HK-2 (cell line): ENCODE data around the gene CFTR.

Experiments used
- DNase-seq: peaks from one replicate; pipeline ENCODE4 v3.0.0-alpha.2; 2018; ENCODE audit not compliant: unreplicated experiment

The CFTR gene

DNA sequence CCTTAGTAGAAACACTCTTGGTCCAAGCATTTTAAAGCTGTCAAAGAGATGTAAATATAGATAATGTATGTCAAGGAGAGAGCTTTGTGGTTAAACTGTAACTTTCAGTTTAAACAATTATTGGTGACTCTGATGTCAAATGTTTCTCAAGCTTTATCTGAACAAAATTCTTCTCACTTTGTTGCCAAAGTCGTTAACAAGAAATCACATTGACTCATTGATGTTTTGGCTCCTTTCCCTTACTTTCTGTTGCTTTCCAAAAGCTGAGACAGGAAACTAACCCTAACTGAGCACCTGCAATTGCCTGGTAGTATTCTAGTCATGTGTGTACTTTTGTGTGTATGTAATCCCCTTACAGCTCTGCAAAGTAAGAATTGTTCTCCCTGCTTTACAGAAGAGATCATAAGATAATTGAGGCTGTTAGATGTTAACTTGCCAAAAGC, 108.5 kb downstream of the CFTR start:
- DNase-seq: no peak

DNA sequence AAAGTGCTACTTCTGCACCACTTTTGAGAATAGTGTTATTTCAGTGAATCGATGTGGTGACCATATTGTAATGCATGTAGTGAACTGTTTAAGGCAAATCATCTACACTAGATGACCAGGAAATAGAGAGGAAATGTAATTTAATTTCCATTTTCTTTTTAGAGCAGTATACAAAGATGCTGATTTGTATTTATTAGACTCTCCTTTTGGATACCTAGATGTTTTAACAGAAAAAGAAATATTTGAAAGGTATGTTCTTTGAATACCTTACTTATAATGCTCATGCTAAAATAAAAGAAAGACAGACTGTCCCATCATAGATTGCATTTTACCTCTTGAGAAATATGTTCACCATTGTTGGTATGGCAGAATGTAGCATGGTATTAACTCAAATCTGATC, 110.4 kb downstream of the CFTR start:
- DNase-seq: no peak

DNA sequence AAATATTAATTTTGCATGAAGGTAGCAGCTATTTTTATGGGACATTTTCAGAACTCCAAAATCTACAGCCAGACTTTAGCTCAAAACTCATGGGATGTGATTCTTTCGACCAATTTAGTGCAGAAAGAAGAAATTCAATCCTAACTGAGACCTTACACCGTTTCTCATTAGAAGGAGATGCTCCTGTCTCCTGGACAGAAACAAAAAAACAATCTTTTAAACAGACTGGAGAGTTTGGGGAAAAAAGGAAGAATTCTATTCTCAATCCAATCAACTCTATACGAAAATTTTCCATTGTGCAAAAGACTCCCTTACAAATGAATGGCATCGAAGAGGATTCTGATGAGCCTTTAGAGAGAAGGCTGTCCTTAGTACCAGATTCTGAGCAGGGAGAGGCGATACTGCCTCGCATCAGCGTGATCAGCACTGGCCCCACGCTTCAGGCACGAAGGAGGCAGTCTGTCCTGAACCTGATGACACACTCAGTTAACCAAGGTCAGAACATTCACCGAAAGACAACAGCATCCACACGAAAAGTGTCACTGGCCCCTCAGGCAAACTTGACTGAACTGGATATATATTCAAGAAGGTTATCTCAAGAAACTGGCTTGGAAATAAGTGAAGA, 112.3 kb downstream of the CFTR start:
- no peak for DNase-seq

DNA sequence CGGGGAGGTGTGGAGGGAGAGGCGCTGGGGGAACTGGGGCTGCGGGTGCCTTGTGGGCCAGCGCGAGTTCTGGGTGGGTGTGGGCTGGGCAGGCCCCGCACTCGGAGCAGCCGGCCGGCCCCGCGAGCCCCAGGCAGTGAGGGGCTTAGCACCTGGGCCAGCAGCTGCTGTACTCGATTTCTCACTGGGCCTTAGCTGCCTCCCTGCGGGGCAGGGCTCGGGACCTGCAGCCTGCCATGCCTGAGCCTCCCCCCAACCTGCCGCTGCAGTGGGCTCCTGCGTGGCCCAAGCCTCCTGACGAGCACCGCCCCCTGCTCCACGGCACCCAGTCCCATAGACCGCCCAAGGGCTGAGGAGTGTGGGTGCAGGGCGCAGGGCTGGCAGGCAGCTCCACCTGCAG, 116.3 kb downstream of the CFTR start:
- DNase-seq: no peak

DNA sequence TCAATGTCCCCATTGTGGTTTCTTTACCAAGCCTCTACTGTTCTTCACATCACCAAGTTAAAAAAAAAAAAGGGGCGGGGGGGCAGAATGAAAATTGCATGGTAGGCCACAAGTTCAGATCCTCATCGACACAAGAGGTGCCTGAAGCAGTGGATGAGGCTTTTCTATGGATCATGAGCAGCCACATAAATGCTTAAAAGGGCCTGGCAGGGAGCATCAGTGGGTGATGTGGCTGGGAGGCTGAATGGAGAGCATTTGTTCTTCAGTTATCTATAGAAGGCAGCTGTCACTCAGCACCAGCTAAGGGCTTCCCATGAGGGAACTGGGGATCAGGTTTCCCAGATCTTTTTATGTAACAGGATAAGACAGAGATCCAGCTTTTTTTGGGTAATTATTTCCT, 117.9 kb downstream of the CFTR start:
- DNase-seq: no peak

DNA sequence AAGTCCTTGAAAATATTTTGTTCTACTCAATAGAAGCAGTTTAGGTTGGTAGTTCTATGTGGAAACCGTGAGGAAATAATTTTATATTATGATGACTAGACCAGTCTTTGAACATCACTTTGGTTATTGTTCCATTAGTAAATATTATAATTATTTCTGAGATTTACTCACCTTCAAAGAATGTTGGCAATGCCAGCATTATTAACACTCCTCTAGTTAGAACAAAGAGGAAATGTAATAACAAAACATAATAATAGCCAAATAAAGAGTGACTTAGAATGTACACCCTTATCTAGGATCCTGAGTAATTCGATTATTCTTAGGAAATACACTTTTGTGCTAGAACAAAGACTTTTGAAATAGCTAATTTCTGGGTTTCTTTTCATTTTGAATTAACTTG, 121.1 kb downstream of the CFTR start:
- no peak for DNase-seq

DNA sequence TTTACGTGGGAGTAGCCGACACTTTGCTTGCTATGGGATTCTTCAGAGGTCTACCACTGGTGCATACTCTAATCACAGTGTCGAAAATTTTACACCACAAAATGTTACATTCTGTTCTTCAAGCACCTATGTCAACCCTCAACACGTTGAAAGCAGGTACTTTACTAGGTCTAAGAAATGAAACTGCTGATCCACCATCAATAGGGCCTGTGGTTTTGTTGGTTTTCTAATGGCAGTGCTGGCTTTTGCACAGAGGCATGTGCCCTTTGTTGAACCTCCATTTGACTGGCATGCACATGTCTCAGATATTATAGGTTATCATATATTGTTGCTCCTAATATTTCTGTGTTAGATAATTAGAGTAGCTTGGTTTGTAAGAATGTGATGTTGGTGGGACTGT, 123.8 kb downstream of the CFTR start:
- DNase-seq: no peak

DNA sequence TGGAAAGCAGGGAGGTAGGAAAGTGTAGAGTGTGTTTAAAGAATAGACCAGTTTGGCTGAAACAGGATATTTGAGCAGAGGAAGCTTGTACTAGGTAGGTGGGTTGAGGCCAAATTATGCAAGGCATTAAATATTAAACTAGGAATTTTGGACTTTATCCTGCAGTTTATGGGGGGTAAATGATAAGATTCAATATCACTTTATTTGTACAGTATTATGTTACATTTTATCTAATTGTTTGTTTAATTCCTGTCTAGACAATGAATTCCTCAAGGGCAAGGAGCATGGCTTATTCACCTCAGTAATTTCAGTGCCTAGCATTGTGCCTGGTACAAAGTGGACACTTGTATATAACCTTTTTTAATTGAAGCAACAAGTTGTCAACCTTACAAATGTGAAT, 125.9 kb downstream of the CFTR start:
- DNase-seq: no peak

DNA sequence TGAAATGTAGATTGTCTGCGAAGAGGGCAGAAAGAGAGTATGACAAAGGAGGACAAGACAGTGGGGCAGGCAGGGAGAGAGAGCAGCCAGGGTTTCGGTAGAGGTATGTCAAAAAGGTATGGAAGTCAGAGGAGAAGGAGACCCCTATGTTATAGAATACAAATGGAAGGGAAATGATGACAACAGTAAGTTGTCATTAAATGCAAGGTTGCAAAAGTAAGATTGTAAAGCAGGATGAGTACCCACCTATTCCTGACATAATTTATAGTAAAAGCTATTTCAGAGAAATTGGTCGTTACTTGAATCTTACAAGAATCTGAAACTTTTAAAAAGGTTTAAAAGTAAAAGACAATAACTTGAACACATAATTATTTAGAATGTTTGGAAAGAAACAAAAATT, 126.3 kb downstream of the CFTR start:
- DNase-seq: no peak

DNA sequence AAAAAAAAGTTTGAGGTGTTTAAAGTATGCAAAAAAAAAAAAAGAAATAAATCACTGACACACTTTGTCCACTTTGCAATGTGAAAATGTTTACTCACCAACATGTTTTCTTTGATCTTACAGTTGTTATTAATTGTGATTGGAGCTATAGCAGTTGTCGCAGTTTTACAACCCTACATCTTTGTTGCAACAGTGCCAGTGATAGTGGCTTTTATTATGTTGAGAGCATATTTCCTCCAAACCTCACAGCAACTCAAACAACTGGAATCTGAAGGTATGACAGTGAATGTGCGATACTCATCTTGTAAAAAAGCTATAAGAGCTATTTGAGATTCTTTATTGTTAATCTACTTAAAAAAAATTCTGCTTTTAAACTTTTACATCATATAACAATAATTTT, 130.6 kb downstream of the CFTR start:
- no peak for DNase-seq

DNA sequence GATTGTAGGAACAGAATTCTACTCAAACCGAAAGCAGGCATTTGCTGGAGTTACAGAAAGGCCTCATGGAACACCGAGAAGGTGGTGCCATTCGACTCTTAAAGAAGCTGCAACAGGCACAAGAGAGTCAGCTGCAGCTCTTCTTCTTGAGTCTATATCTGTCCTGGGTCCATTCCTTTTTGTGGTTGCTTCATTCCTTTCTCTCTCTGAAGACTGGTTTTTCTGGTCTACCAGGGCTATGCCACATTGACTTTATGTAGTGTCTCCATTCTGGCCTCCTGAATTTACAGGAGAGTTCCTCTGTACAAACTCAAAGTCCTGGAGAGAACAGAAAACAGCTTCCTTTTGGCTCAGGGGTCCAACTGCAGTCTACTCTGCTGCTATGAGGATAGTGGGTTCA, 132.8 kb downstream of the CFTR start:
- DNase-seq: no peak

DNA sequence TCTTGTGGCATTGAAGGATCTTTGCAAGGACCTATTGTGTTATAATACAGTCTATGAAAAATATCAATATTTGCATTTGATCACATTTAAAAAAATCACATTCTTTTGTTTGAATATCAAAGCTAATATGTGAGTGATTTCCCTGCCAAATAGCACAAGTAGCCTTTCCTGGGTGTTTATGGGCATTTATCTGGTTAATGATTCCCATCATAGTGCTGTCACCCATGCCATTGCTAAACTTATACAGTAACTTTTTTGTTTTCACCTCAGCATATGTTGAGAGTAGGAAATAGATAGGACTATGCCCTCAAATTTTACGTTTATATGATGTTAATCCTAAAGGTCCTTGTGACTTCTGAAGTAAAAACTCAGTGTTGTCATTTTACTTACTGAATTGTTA, 136.9 kb downstream of the CFTR start:
- DNase-seq: no peak

DNA sequence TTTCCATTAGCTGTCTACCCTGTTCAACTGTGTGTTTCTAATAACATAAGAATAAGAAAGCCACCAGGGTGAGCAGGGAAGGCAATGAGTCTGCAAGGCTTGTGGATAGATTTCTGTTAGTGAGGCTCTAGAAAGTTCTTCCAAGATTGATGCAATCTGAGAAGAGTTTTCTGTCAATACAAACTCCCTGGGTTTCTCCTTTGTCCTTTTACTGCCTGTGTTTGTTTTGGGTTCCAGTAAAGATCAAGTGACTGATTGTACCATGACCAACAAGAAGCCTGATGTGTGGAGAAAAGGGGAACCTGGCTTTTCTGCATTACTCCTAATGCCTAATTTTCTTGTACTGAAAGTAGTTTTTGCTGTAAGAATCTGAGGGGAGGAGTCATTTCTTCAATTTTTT, 139.9 kb downstream of the CFTR start:
- no peak for DNase-seq

DNA sequence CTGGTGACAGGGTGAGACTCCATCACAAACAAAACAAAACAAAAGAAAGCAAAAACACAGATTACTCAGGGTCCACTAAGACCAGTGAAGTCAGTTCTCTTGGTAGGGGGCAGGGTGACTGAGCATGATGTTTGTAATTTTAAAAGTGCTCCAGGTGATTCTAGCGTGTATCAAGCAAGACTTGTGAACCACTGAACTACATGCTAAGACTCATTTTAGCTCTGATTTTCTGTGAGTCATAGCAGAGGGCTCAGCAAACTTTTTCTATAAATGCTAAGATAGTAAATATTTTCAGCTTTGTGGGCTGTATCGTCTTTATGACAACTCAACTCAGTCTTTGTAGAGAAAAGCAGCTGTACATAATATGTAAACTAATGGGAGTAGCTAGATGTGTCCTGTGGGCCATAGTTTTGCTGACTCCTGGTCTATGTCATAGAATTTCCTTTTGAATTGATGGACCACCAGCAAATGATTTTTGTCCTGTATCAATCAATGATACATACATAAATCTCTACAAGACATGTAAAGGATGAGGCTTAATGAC, 141.3 kb downstream of the CFTR start:
- DNase-seq: no peak

DNA sequence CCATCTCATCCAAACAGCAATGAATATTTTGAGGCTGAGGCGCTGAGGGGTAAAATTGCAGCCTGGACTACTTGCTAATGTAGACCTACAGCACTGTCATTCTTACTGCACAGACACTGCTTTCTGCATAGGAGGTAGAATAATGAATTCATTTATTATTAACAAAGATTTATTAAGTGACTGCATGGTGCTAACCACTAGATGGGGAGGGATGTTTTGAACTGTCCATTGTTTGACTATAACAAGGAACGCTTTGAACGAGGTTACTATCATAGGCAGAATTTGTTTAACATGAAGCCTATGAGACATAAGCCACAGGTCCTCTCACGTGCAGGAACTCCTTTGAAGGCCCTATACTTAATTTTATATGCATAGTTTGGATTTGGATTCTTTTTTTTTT, 143.8 kb downstream of the CFTR start:
- DNase-seq: no peak

DNA sequence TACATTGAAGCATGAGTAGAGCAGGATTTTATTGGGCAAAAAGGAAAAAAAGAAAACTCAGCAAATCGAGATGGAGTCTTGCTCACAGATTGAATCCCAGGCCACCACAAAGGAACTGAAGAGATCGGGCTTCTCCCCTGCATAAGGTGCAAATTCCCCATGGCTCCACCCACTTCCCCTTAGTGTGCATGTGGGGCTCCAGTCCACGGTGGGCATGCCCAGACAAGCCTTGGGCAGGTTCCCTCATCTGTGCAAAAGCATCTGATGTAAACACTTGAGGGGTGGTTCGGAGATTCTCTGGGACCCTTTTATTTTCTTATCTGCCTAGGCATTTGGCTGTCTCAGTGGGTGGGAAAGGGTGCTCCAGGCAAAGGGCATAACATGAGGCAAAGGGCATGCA, 150.7 kb downstream of the CFTR start:
- DNase-seq: no peak

DNA sequence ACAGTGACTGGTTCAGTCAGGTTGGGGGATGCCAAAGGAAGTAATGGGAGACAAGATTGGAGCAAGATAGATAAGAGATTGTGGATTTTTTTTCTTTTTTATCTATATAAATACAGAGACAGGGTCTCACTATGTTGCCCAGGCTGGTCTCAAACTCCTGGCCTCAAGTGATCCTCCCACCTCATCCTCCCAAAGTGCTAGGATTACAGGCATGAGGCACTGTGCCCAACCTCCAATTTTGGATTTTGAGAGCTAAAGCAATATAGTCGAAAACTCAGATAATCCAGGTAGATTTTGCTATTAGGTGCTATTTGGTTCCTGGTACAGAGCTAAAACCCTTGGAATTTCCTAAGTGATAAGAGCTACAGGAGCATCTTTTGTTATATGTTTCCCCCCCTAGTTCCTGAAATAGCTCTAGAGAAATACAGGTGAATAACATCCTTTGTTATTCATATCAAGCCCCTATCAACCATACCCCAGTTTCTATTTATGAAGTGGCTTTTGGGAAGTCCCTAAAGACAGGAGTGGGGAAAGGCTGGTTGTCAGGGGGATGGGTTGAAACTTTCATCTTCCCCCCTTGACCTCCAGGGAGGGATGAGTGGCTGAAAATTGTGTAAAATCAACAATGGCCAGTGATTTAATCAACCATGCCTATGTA, 151.2 kb downstream of the CFTR start:
- no peak for DNase-seq

DNA sequence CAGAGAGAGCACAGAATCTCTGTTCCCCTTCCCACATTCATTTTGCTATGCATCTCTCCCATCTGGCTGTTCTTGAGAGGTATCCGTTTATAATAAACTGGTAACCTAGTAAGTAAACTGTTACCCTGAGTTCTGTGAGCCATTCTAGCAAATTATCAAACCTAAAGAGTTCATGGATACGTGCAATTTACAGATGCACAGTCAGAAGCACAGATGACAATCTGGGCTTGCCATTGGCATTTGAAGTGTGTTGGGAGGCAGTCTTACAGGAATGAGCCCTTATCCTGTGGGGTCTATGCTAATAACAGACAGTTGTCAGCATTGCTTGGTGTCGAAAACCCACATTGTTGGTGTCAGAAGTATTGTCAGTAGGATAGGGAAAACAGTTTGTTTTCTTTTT, 151.8 kb downstream of the CFTR start:
- no peak for DNase-seq

DNA sequence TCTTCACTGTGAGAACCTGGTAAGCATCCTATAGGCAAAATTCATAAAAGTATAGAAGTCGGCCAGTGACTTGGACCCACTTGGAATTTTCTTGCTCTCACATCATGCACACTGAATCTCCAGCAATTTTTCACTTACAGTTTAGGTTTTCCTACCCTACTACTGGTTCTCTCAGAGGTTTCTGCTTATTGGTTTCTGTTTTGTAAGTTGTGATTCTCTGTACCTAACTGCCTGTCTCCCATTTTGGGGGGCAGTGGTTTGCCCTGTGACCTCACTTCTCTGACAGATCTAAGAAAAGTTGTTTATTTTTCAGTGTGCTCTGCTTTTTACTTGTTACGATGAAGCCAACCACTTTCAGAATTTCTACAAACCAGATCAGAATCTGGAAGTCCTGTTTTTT, 158.1 kb downstream of the CFTR start:
- DNase-seq: no peak

DNA sequence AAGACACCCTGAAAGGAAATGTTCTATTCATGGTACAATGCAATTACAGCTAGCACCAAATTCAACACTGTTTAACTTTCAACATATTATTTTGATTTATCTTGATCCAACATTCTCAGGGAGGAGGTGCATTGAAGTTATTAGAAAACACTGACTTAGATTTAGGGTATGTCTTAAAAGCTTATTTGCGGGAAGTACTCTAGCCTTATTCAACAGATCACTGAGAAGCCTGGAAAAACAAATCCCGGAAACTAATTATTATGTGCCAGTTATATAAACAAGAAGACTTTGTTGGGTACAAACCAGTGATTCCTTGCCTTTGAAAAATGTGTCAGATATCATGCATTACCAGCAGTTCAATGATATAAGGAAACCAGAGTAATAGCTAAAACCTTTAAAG, 160.1 kb downstream of the CFTR start:
- DNase-seq: no peak

DNA sequence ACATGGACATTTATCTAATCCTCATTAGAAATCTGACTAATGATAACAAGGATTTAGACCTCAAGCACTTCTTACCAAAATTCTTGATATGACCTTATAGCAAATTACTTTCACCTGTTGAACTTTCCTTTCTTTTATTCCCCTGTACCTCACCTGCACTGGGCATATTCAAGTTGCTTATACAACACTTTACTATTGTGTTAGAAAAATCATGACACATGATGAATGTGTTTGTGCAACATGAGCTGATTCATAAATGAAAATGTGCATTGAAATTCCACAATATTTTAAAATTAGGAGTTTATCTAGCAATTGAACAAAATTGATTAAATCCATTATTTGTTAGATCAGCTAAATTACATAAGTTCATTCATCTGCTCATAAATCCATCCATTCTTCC, 160.6 kb downstream of the CFTR start:
- DNase-seq: no peak

DNA sequence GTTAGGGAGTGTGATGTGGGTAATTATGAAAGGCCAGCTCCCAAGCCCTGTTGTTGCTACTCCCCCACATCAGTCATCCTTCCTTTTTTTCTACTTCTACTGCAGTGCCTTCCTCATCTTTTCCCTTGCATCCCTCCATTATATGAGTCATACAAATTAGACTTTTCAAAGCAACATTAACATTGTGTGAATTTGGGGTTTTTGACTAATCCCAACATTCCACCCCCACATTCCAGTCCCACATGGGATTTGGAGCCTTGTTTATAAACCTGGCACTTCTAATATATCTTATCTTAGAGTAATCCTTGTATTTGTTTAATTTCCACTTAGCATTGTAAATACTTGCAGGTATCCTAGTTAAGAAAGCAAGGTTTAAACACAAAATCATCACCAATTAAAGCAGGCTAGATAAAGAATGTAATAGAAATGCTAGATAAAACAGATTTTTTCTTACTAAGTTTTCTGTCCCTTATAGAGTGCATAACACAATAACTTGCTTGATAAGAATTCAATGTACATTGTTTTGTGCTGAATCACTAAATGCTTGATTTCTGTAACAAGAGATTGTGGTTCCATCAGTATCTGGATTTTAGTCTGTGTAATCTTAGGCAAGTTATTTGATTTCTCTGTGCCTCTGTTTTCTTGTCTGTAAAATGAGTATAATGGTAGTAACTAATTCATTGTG, 165.8 kb downstream of the CFTR start:
- DNase-seq: no peak

DNA sequence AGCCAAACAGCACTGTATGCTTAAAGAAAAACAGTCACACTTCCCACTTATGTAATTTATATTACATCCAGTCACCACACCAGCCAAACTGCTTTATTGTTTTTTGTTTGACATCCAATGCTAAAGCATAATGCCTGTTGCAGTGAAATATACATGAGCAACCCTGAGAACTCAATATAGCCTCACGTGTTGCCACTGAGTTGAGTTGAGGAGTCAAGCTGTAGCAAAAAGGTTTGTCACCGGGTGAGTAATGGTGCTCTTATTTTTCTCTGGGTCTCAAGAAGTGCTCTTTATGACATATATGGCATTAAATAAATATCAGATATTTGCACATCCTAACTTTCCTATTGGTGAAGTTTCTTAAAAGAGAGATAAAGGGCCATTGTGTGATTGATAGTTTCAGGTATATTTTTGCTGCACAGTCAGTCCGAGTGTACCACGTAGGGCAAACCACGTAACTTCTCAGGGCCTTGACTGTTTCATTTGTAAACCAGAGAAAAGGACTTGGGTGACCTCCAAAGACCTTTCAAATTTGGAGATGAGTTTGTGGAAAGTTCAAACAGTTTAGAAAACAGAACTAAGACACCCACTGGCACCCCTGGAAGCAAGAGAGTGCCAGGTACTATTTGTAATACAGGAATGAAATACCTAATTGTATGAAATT, 168.5 kb downstream of the CFTR start:
- no peak for DNase-seq
